HCT116 (cell line): ENCODE data around the gene USH1G. TPM values are rescaled to one million over a fixed set of nuclear protein-coding genes. Genes with fewer than 3 reads are reported as not detected.

Source experiments
- ATAC-seq: fragments of 200-7000 bp; cut with Tn5 transposase; 2 replicates; pipeline ENCODE4 v1.9.1; 2020; ENCODE audit warnings: mild to moderate bottlenecking, moderate library complexity
- BruUV-seq: library from RNA; stranded (reverse); fragments of 400-500 nt; replicated peaks from 2 replicates; lab custom pipeline; 2021; lab: Mats Ljungman, UMichigan
- CTCF ChIA-PET: fragments of 300-600 bp; sonication (Branson Sonifier 250); formaldehyde crosslinking; loops from one replicate; lab custom pipeline; 2021; ENCODE audit warnings: antibody characterized with exemption; lab: Charles Lee
- POLR2A ChIA-PET: fragments of 300-600, 350-600 bp; sonication (Branson Sonifier 250); formaldehyde crosslinking; loops from one replicate; lab custom pipeline; 2021; ENCODE audit warnings: antibody characterized with exemption; lab: Charles Lee
- RAD21 ChIA-PET, 2 experiments: fragments of 300-600 bp; sonication (Branson Sonifier 250); formaldehyde crosslinking; loops; one replicate each; lab custom pipeline; 2023; ENCODE audit warnings: low total read pairs in 2 of 2; ENCODE audit not compliant: uncharacterized antibody in 2 of 2, unreplicated experiment in 2 of 2, low non-redundant PET in 1 of 2; lab: Charles Lee
- DNase-seq: peaks from one replicate; pipeline ENCODE4 v3.0.0-alpha.2; 2010; ENCODE audit warnings: low read depth, low spot score
- H2AFZ ChIP-seq: fragments of 200-600 bp; shearing (Covaris generic), sonication (generic); 2 replicates; pipeline ENCODE4 v1.6.1; 2017; ENCODE audit warnings: low read depth, mixed run types, mixed read lengths, antibody characterized with exemption, low read length; ENCODE audit not compliant: poor library complexity, severe bottlenecking
- H3K27ac ChIP-seq: 2 replicates; pipeline ENCODE4 v1.5.1; 2012; ENCODE audit warnings: low read depth, low read length
- H3K27me3 ChIP-seq: fragments of 200-600 bp; sonication (generic); 2 replicates; pipeline ENCODE4 v1.6.1; 2016; ENCODE audit warnings: mixed run types, low read length, mixed read lengths; ENCODE audit not compliant: insufficient read depth
- H3K36me3 ChIP-seq, 2 experiments: fragments of 200-500 bp in 1 of 2; fragments of 200-600 bp in 1 of 2; sonication (Bioruptor generic) in 1 of 2; sonication (generic) in 1 of 2; 2 replicates each; pipeline versions ENCODE4 v1.5.1 to v1.6.1; 2014 to 2016; ENCODE audit warnings: low read length in 2 of 2, inconsistent platforms in 1 of 2, mixed read lengths in 1 of 2, mixed run types in 1 of 2; ENCODE audit not compliant: insufficient read depth in 2 of 2, control insufficient read depth in 1 of 2
- H3K4me1 ChIP-seq, 2 experiments: fragments of 200-600 bp in 1 of 2; sonication (generic) in 1 of 2; 2 replicates each; pipeline versions ENCODE4 v1.5.1 to v1.6.1; 2012 to 2017; ENCODE audit warnings: low read length in 2 of 2, inconsistent platforms in 1 of 2, mild to moderate bottlenecking in 1 of 2, mixed read lengths in 1 of 2, mixed run types in 1 of 2, moderate library complexity in 1 of 2; ENCODE audit not compliant: insufficient read depth in 2 of 2, control insufficient read depth in 1 of 2
- H3K4me2 ChIP-seq: fragments of 200-600 bp; sonication (generic); 2 replicates; pipeline ENCODE4 v1.6.1; 2017; ENCODE audit warnings: mixed run types, low read length, mixed read lengths
- H3K4me3 ChIP-seq, 2 experiments: fragments of 200-600 bp in 1 of 2; sonication (generic) in 1 of 2; replicated peaks in 1 of 2; 2 replicates each; pipeline ENCODE4 v1.5.1; 2011 to 2016; ENCODE audit warnings: low read length in 2 of 2, control low read depth in 1 of 2, low read depth in 1 of 2, mild to moderate bottlenecking in 1 of 2, mixed read lengths in 1 of 2, mixed run types in 1 of 2
- H3K79me2 ChIP-seq: fragments of 200-600 bp; sonication (generic); 2 replicates; pipeline ENCODE4 v1.6.1; 2017; ENCODE audit warnings: mild to moderate bottlenecking, mixed run types, low read length, moderate library complexity, mixed read lengths; ENCODE audit not compliant: insufficient read depth
- H3K9ac ChIP-seq: fragments of 200-600 bp; sonication (generic); 2 replicates; pipeline ENCODE4 v1.6.1; 2016; ENCODE audit warnings: low read length, mixed read lengths
- H3K9me2 ChIP-seq: fragments of 200-600 bp; sonication (generic), shearing (Covaris generic); 2 replicates; pipeline ENCODE4 v1.6.1; 2017; ENCODE audit warnings: mixed run types, mild to moderate bottlenecking, moderate library complexity; ENCODE audit not compliant: insufficient read depth
- H3K9me3 ChIP-seq, 2 experiments: fragments of 200-500 bp in 1 of 2; fragments of 200-600 bp in 1 of 2; sonication (Bioruptor generic) in 1 of 2; sonication (generic) in 1 of 2; 2 replicates each; pipeline ENCODE4 v1.6.1; 2014 to 2017; ENCODE audit warnings: low read length in 2 of 2, mixed read lengths in 2 of 2, inconsistent platforms in 1 of 2, low read depth in 1 of 2, mild to moderate bottlenecking in 1 of 2, mixed run types in 1 of 2, moderate library complexity in 1 of 2; ENCODE audit not compliant: control insufficient read depth in 1 of 2, insufficient read depth in 1 of 2
- H4K20me1 ChIP-seq: fragments of 200-600 bp; sonication (generic), shearing (Covaris generic); 2 replicates; pipeline ENCODE4 v1.6.1; 2017; ENCODE audit warnings: mixed run types, mild to moderate bottlenecking, moderate library complexity; ENCODE audit not compliant: insufficient read depth
- CEBPB ChIP-seq: IDR thresholded peaks from 2 replicates; pipeline ENCODE4 v1.6.1; 2012; ENCODE audit warnings: low read depth
- EGR1 ChIP-seq: IDR thresholded peaks from 2 replicates; pipeline ENCODE4 v1.6.1; 2012; ENCODE audit warnings: low read depth
- ELF1 ChIP-seq: IDR thresholded peaks from 2 replicates; pipeline ENCODE4 v1.6.1; 2012; ENCODE audit warnings: low read depth, borderline replicate concordance
- FOSL1 ChIP-seq: IDR thresholded peaks from 2 replicates; pipeline ENCODE4 v1.6.1; 2012; ENCODE audit warnings: low read depth
- JUND ChIP-seq: IDR thresholded peaks from 2 replicates; pipeline ENCODE4 v1.6.1; 2012
- RAD21 ChIP-seq: IDR thresholded peaks from 2 replicates; pipeline ENCODE4 v1.6.1; 2012; ENCODE audit warnings: low read depth, mild to moderate bottlenecking
- SRF ChIP-seq: IDR thresholded peaks from 2 replicates; pipeline ENCODE4 v1.6.1; 2012; ENCODE audit warnings: low read depth
- TCF7L2 ChIP-seq: IDR thresholded peaks from 2 replicates; pipeline ENCODE4 v1.7.0; 2011; ENCODE audit warnings: borderline replicate concordance, inconsistent platforms; ENCODE audit not compliant: insufficient read depth, insufficient read length; ENCODE audit errors: extremely low read depth
- ZNF274 ChIP-seq: fragments of 200-500 bp; sonication (Bioruptor generic); IDR thresholded peaks from 2 replicates; pipeline ENCODE4 v1.6.1; 2014; ENCODE audit warnings: mild to moderate bottlenecking, low read depth, low read length, inconsistent platforms
- intact Hi-C: fragments of 100-400 bp; cut with micrococcal nuclease; formaldehyde crosslinking; loops from 2 replicates; pipeline ENCODE4 v1.10.0; 2022
- total RNA-seq: library from RNA; stranded (reverse); gene quantifications from one replicate; pipeline ENCODE4 v1.2.1, GENCODE V29; 2021; ENCODE audit not compliant: unreplicated experiment
- TF ChIP-seq, protein P1 (sequence below), 3 experiments: fragments of 200-600 bp in 1 of 3; sonication (generic) in 1 of 3; IDR thresholded peaks in 2 of 3; conservative IDR thresholded peaks in 1 of 3; 2 replicates each; pipeline ENCODE4 v1.5.1; 2012 to 2017; ENCODE audit warnings: low read depth in 2 of 3, low read length in 2 of 3, antibody characterized with exemption in 1 of 3, borderline replicate concordance in 1 of 3, control low read depth in 1 of 3, mild to moderate bottlenecking in 1 of 3, mixed read lengths in 1 of 3, mixed run types in 1 of 3, moderate library complexity in 1 of 3; ENCODE audit not compliant: insufficient read depth in 1 of 3

Gene USH1G
- total RNA-seq, 1 experiment from 2014 or later, result 3.1 TPM

DNA sequence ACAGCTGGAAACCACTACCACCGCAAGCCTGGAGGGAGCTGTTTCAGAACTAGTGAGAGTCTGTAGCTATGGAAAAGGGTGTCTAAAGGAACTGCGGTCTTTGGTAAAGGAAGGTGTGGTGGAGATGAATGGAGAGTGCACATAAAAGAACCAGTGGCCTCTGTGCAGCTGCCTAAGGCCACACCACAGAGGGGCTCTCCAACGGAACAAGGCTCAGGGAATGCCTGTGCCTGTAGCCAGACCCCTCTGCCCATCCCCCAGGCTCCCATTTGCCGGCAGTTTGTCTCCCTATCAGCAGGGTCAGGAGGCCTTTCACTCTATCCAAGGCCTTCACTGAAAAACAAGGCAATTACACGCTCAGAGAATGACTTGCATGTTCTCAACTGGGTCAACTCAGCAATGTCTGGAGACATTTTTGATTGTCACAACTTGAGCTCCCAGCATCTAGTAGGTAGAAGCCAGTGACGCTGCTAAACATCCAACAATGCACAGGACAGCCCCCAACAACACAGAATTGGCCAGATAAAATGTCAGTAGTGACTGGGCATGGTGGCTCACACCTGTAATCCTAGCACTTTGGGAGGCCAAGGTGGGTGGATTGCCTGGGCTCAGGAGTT lies 47.0 kb downstream of the USH1G start:
- no peak for ATAC-seq
- H3K4me2 ChIP-seq, result 0 out of 2 replicates have a peak overlapping the region, but pooled peaks have one; percentile 11
- POLR2A ChIA-PET, result interaction anchor here (1.3 kb wide), 1 partner anchor 30 kb away, joined by 3 read pairs; no protein-coding TSS in a partner anchor
- no TSS peak for BruUV-seq
- intact Hi-C loops, result no loop called here
- no peaks in the 10 kb centered on the region for H3K36me3 ChIP-seq
- RAD21 ChIA-PET, result interaction anchor here in 1 of 2 experiments (1.0 kb wide), 1 partner anchor 30 kb away, joined by 3 read pairs; no protein-coding TSS in a partner anchor
- TF ChIP-seq JUND (no peak), FOSL1 (no peak), CEBPB (no peak), EGR1 (no peak), RAD21 (no peak)
- no peak overlapping the region for H2AFZ ChIP-seq
- no peaks in the 10 kb centered on the region for H4K20me1 ChIP-seq
- CTCF ChIA-PET, result no interaction called here
- no peak overlapping the region for H3K27ac ChIP-seq
- H3K27me3 ChIP-seq, result no peaks in the 10 kb centered on the region
- H3K9me2 ChIP-seq, result no peaks in the 10 kb centered on the region
- no peak overlapping the region for H3K4me3 ChIP-seq
- H3K9ac ChIP-seq, result no peak overlapping the region
- H3K4me1 ChIP-seq, result peaks cover 14 to 51% of the 10 kb centered on the region in 2 experiments
- no peak for DNase-seq
- H3K9me3 ChIP-seq, result no peaks in the 10 kb centered on the region
- peaks cover 12% of the 10 kb centered on the region for H3K79me2 ChIP-seq

DNA sequence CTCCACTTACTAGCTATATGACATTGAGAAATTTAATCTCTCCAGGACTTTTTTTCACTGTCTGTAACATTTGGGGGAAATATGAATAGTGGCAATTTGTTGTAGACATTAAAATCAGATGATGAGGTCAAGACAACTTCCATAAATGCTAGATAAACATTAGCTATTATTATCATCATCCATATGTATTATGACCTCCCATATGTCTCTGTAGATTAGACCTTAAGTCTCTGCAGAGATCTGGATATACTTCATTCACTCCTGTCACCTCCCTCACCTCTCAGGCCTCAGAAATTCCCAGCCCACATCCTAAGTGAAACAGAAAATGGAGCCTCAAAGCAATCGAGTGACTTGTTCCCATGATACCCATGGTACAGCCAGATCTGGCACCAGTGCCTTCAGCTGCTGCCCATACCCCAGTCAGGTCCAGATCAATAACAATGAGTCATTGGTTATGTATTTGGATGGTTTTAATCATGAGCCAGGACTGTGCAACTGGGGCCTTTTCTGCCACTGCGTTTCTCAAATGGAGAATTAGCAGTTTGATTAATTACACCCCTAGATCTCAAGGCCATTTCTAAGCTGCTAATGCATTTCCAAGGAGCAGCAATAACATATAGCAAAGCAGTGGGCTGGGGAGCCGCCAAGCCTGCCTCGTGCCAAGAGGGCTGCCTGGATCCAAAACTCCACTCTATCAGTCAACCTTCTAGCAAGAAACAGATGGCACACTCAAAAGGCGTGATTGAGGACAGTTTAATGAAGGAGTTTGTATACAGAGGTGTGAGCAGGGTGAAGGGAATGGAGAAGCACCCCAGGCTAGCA lies 47.7 kb downstream of the USH1G start:
- no peak for TF ChIP-seq ZNF274
- TF ChIP-seq EGR1, result no peak
- TF ChIP-seq ELF1, result no peak
- TF ChIP-seq RAD21, result no peak
- TF ChIP-seq, protein P1, sequence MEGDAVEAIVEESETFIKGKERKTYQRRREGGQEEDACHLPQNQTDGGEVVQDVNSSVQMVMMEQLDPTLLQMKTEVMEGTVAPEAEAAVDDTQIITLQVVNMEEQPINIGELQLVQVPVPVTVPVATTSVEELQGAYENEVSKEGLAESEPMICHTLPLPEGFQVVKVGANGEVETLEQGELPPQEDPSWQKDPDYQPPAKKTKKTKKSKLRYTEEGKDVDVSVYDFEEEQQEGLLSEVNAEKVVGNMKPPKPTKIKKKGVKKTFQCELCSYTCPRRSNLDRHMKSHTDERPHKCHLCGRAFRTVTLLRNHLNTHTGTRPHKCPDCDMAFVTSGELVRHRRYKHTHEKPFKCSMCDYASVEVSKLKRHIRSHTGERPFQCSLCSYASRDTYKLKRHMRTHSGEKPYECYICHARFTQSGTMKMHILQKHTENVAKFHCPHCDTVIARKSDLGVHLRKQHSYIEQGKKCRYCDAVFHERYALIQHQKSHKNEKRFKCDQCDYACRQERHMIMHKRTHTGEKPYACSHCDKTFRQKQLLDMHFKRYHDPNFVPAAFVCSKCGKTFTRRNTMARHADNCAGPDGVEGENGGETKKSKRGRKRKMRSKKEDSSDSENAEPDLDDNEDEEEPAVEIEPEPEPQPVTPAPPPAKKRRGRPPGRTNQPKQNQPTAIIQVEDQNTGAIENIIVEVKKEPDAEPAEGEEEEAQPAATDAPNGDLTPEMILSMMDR (IDR thresholded peaks at IDR 0.05 in 2 of 3, conservative IDR thresholded peaks at IDR 0.05 in 1 of 3; ENCODE audit: borderline replicate concordance in 1 of 3, insufficient read depth in 1 of 3, low read depth in 2 of 3, low read length in 2 of 3), result no peak
- TF ChIP-seq SRF, result no peak
- TF ChIP-seq TCF7L2, result no peak
- ChIA-PET RAD21 (interaction anchor here in 1 of 2 experiments (1.0 kb wide), 1 partner anchor 31 kb away, joined by 3 read pairs; no protein-coding TSS in a partner anchor), POLR2A (interaction anchor here (1.3 kb wide), 1 partner anchor 31 kb away, joined by 3 read pairs; no protein-coding TSS in a partner anchor), CTCF (interaction anchor here (3.1 kb wide), 1 partner anchor 13 kb away, joined by 40 read pairs; no protein-coding TSS in a partner anchor)
- H3K9ac ChIP-seq, result no peak overlapping the region
- no peaks in the 10 kb centered on the region for H4K20me1 ChIP-seq
- peaks cover 12% of the 10 kb centered on the region for H3K79me2 ChIP-seq
- H3K27ac ChIP-seq, result no peak overlapping the region
- intact Hi-C loops, result no loop called here
- H3K9me3 ChIP-seq, result no peaks in the 10 kb centered on the region
- H3K36me3 ChIP-seq, result no peaks in the 10 kb centered on the region
- no peaks in the 10 kb centered on the region for H3K27me3 ChIP-seq
- peaks cover 14 to 51% of the 10 kb centered on the region in 2 experiments for H3K4me1 ChIP-seq
- H2AFZ ChIP-seq, result no peak overlapping the region
- BruUV-seq, result no TSS peak
- no peak overlapping the region for H3K4me3 ChIP-seq
- DNase-seq, result no peak
- no peak for ATAC-seq
- H3K9me2 ChIP-seq, result no peaks in the 10 kb centered on the region
- 0 out of 2 replicates have a peak overlapping the region, but pooled peaks have one; percentile 11 for H3K4me2 ChIP-seq
